SJCRH30 (cell line): ENCODE data around the gene MCF2L. TPM values are rescaled to one million over a fixed set of nuclear protein-coding genes. Genes with fewer than 3 reads are reported as not detected.

Source experiments
- DNase-seq, 2 experiments: peaks; one replicate each; pipeline ENCODE4 v3.0.0-alpha.2; 2015 to 2020
- H3K27ac ChIP-seq: fragments of 250-450 bp; sonication (Bioruptor Pico); 2 replicates; pipeline ENCODE4 v1.5.1; 2020; ENCODE audit warnings: mild to moderate bottlenecking, moderate library complexity
- H3K27me3 ChIP-seq: fragments of 250-450 bp; sonication (Bioruptor Pico); 2 replicates; pipeline ENCODE4 v1.5.1; 2020; ENCODE audit warnings: mild to moderate bottlenecking, moderate library complexity
- H3K36me3 ChIP-seq: fragments of 250-450 bp; sonication (Bioruptor Pico); 2 replicates; pipeline ENCODE4 v1.5.1; 2020; ENCODE audit warnings: mild to moderate bottlenecking, moderate library complexity
- H3K4me1 ChIP-seq: fragments of 250-450 bp; sonication (Bioruptor Pico); 2 replicates; pipeline ENCODE4 v1.5.1; 2020; ENCODE audit warnings: mild to moderate bottlenecking, moderate library complexity
- H3K4me3 ChIP-seq: fragments of 250-450 bp; sonication (Bioruptor Pico); 2 replicates; pipeline ENCODE4 v1.5.1; 2020; ENCODE audit warnings: mild to moderate bottlenecking, moderate library complexity
- H3K9me3 ChIP-seq: fragments of 250-450 bp; sonication (Bioruptor Pico); replicated peaks from 2 replicates; pipeline ENCODE4 v1.5.1; 2020; ENCODE audit warnings: mild to moderate bottlenecking, moderate library complexity
- total RNA-seq: library from RNA; depleted of rRNA; stranded (reverse); fragments of >200 nt; shearing (Covaris generic); gene quantifications from 2 replicates; pipeline ENCODE4 v1.2.3, GENCODE V29; 2014; rRNA removed

Gene MCF2L
- total RNA-seq, 1 experiment from 2014 or later = 4.4 TPM

DNA sequence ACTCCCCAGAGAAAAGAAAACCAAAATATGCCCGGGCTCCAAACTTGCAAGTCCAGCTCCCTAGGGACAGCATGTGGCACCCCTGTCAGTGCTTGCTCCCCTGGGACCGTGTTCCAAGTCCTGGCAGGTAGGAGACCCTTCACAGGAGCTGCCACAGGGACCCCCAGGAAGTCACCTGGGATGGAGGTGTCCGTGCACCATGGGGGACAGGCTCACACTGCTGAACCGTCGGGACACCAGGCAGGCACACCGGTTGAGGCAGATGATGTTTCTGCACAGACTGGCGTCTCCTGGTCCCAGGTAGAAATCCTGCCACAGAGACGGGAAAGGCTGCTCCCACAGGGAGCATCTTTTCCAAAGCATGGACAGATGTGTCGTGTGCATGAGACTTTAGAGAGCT is 177.7 kb downstream of the MCF2L start:
- Histone ChIP-seq H3K4me3 (no peak overlapping the region), H3K27ac (no peak overlapping the region), H3K36me3 (no peaks in the 10 kb centered on the region), H3K9me3 (no peaks in the 10 kb centered on the region), H3K4me1 (no peaks in the 10 kb centered on the region), H3K27me3 (no peaks in the 10 kb centered on the region)
- no peak for DNase-seq

DNA sequence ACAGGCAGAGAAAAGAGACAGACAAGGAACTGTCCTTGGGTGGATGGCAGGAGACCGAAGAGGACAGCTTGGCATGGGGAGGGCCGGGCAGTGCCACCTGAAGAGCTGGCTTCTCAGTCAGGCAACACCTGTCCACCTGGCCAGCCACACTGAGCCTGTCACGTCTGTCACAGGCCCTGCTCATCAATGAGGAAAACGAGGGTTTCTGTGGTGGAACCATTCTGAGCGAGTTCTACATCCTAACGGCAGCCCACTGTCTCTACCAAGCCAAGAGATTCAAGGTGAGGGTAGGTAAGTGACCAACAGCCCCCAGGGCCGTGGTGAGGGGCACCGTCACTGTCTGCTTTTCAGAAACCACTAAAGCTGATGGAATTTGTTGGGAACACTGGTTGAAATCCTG is 178.2 kb downstream of the MCF2L start:
- no peaks in the 10 kb centered on the region for H3K27me3 ChIP-seq
- H3K4me3 ChIP-seq = no peak overlapping the region
- DNase-seq = no peak
- no peak overlapping the region for H3K27ac ChIP-seq
- no peaks in the 10 kb centered on the region for H3K9me3 ChIP-seq
- no peaks in the 10 kb centered on the region for H3K4me1 ChIP-seq
- no peaks in the 10 kb centered on the region for H3K36me3 ChIP-seq

DNA sequence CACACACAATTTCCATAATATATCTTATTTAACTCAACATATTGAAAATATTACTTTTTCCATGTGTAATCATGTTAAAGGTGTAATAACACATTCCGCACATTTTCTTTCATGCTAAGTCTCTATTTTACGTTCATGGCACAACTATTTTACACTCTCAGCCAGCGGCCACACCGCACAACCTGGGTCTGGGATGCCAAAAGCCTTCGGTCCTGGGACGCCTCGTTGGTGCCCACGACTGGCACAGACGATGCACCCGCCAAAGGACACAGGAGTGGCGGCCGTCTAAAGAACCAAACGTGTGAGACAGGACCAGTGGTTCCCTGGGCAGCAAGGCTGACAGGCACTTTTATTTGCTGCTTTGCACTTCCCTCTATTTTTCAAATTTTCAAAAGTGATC is 179.4 kb downstream of the MCF2L start:
- no peak for DNase-seq

DNA sequence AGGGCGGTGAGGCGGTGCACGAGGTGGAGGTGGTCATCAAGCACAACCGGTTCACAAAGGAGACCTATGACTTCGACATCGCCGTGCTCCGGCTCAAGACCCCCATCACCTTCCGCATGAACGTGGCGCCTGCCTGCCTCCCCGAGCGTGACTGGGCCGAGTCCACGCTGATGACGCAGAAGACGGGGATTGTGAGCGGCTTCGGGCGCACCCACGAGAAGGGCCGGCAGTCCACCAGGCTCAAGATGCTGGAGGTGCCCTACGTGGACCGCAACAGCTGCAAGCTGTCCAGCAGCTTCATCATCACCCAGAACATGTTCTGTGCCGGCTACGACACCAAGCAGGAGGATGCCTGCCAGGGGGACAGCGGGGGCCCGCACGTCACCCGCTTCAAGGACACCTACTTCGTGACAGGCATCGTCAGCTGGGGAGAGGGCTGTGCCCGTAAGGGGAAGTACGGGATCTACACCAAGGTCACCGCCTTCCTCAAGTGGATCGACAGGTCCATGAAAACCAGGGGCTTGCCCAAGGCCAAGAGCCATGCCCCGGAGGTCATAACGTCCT is 180.0 kb downstream of the MCF2L start:
- Histone ChIP-seq H3K36me3 (no peaks in the 10 kb centered on the region), H3K4me3 (no peak overlapping the region), H3K27me3 (no peaks in the 10 kb centered on the region), H3K9me3 (no peaks in the 10 kb centered on the region), H3K27ac (no peak overlapping the region), H3K4me1 (no peaks in the 10 kb centered on the region)
- DNase-seq = no peak

More for the DNA sequence above, 179.4 kb downstream of the MCF2L start:
- no peaks in the 10 kb centered on the region for H3K9me3 ChIP-seq
- no peak overlapping the region for H3K4me3 ChIP-seq
- H3K27ac ChIP-seq = no peak overlapping the region
- no peaks in the 10 kb centered on the region for H3K27me3 ChIP-seq
- no peaks in the 10 kb centered on the region for H3K4me1 ChIP-seq
- H3K36me3 ChIP-seq = no peaks in the 10 kb centered on the region

Other genes with a start within 250 kb of the MCF2L start
- gene F7, start 136.6 kb downstream of the MCF2L start, total RNA-seq = not detected in 2 replicates
- 0.16 and 0.56 TPM in 2 replicates for gene F10, start 153.6 kb downstream of the MCF2L start, total RNA-seq
- not detected in 2 replicates for gene PROZ, start 189.4 kb downstream of the MCF2L start, total RNA-seq
- gene PCID2, start 239.5 kb downstream of the MCF2L start, total RNA-seq = 59.5 and 64.6 TPM in 2 replicates
- 67.4 and 67.6 TPM in 2 replicates for gene CUL4A, start 240.4 kb downstream of the MCF2L start, total RNA-seq